Measurements from ENCODE around the gene CDC34.

Gene CDC34

GRCh38 chr19:535017-535835 lies 3.7 kb downstream of the CDC34 start:
- Histone ChIP-seq H3K4me1 (ENCODE audit: control insufficient read depth in 2 of 2, insufficient read depth in 2 of 2, low read length in 2 of 2) (peaks cover 19 to 21% of the 10 kb centered on the region in 2 donors), H3K27me3 (ENCODE audit: control insufficient read depth in 2 of 2, insufficient read depth in 2 of 2, low read length in 2 of 2) (no peaks in the 10 kb centered on the region), H3K4me3 (ENCODE audit: low read length in 2 of 2) (no peak overlapping the region), H3K27ac (ENCODE audit: low read depth in 2 of 2, low read length in 2 of 2) (no peak overlapping the region), H3K9ac (ENCODE audit: low read depth in 1 of 2, low read length in 2 of 2) (no peak overlapping the region), H3K36me3 (ENCODE audit: control insufficient read depth in 2 of 2, insufficient read depth in 2 of 2, low read length in 2 of 2) (peaks cover 20% of the 10 kb centered on the region in 2 donors), H3K9me3 (ENCODE audit: control insufficient read depth in 2 of 2, low read length in 2 of 2) (no peaks in the 10 kb centered on the region)

GRCh38 chr19:536031-536880 lies 4.7 kb downstream of the CDC34 start:
- Histone ChIP-seq H3K4me3 (ENCODE audit: low read length in 2 of 2) (no peak overlapping the region), H3K27me3 (ENCODE audit: control insufficient read depth in 2 of 2, insufficient read depth in 2 of 2, low read length in 2 of 2) (no peaks in the 10 kb centered on the region), H3K27ac (ENCODE audit: low read depth in 2 of 2, low read length in 2 of 2) (no peak overlapping the region), H3K9ac (ENCODE audit: low read depth in 1 of 2, low read length in 2 of 2) (no peak overlapping the region), H3K36me3 (ENCODE audit: control insufficient read depth in 2 of 2, insufficient read depth in 2 of 2, low read length in 2 of 2) (peaks cover 20% of the 10 kb centered on the region in 2 donors), H3K9me3 (ENCODE audit: control insufficient read depth in 2 of 2, low read length in 2 of 2) (no peaks in the 10 kb centered on the region), H3K4me1 (ENCODE audit: control insufficient read depth in 2 of 2, insufficient read depth in 2 of 2, low read length in 2 of 2) (peaks cover 16 to 18% of the 10 kb centered on the region in 2 donors)

- Histone ChIP-seq H3K4me1 (ENCODE audit: control insufficient read depth in 2 of 2, insufficient read depth in 2 of 2, low read length in 2 of 2) (peaks cover 16 to 18% of the 10 kb centered on the region in 2 donors), H3K9ac (ENCODE audit: low read depth in 1 of 2, low read length in 2 of 2) (no peak overlapping the region), H3K9me3 (ENCODE audit: control insufficient read depth in 2 of 2, low read length in 2 of 2) (no peaks in the 10 kb centered on the region), H3K27me3 (ENCODE audit: control insufficient read depth in 2 of 2, insufficient read depth in 2 of 2, low read length in 2 of 2) (no peaks in the 10 kb centered on the region), H3K4me3 (ENCODE audit: low read length in 2 of 2) (no peak overlapping the region), H3K27ac (ENCODE audit: low read depth in 2 of 2, low read length in 2 of 2) (no peak overlapping the region), H3K36me3 (ENCODE audit: control insufficient read depth in 2 of 2, insufficient read depth in 2 of 2, low read length in 2 of 2) (peaks cover 20 to 25% of the 10 kb centered on the region in 2 donors)
These were observed 5.4 kb downstream of the CDC34 start for GRCh38 chr19:536881-537404.

- Histone ChIP-seq H3K9ac (ENCODE audit: low read depth in 1 of 2, low read length in 2 of 2) (no peak overlapping the region), H3K36me3 (ENCODE audit: control insufficient read depth in 2 of 2, insufficient read depth in 2 of 2, low read length in 2 of 2) (peaks cover 20 to 28% of the 10 kb centered on the region in 2 donors), H3K27ac (ENCODE audit: low read depth in 2 of 2, low read length in 2 of 2) (no peak overlapping the region)
These were observed 7.3 kb downstream of the CDC34 start for GRCh38 chr19:538641-539428.

GRCh38 chr19:539429-540030 lies 8.0 kb downstream of the CDC34 start:
- no peak overlapping the region for H3K9ac ChIP-seq (ENCODE audit: low read depth in 1 of 2, low read length in 2 of 2)
- H3K36me3 ChIP-seq (ENCODE audit: control insufficient read depth in 2 of 2, insufficient read depth in 2 of 2, low read length in 2 of 2), result peaks cover 20 to 28% of the 10 kb centered on the region in 2 donors
- H3K4me1 ChIP-seq (ENCODE audit: control insufficient read depth in 2 of 2, insufficient read depth in 2 of 2, low read length in 2 of 2), result peaks cover 3% of the 10 kb centered on the region in 2 donors
- no peak overlapping the region for H3K4me3 ChIP-seq (ENCODE audit: low read length in 2 of 2)
- no peaks in the 10 kb centered on the region for H3K27me3 ChIP-seq (ENCODE audit: control insufficient read depth in 2 of 2, insufficient read depth in 2 of 2, low read length in 2 of 2)
- H3K27ac ChIP-seq (ENCODE audit: low read depth in 2 of 2, low read length in 2 of 2), result no peak overlapping the region
- H3K9me3 ChIP-seq (ENCODE audit: control insufficient read depth in 2 of 2, low read length in 2 of 2), result no peaks in the 10 kb centered on the region

More at GRCh38 chr19:538641-539428, 7.3 kb downstream of the CDC34 start:
- Histone ChIP-seq H3K9me3 (ENCODE audit: control insufficient read depth in 2 of 2, low read length in 2 of 2) (no peaks in the 10 kb centered on the region), H3K27me3 (ENCODE audit: control insufficient read depth in 2 of 2, insufficient read depth in 2 of 2, low read length in 2 of 2) (no peaks in the 10 kb centered on the region), H3K4me3 (ENCODE audit: low read length in 2 of 2) (no peak overlapping the region), H3K4me1 (ENCODE audit: control insufficient read depth in 2 of 2, insufficient read depth in 2 of 2, low read length in 2 of 2) (peaks cover 6% of the 10 kb centered on the region in 2 donors)

- Histone ChIP-seq H3K9ac (ENCODE audit: low read depth in 1 of 2, low read length in 2 of 2) (no peak overlapping the region), H3K4me3 (ENCODE audit: low read length in 2 of 2) (no peak overlapping the region), H3K4me1 (ENCODE audit: control insufficient read depth in 2 of 2, insufficient read depth in 2 of 2, low read length in 2 of 2) (no peaks in the 10 kb centered on the region), H3K36me3 (ENCODE audit: control insufficient read depth in 2 of 2, insufficient read depth in 2 of 2, low read length in 2 of 2) (peaks cover 15 to 27% of the 10 kb centered on the region in 2 donors), H3K27me3 (ENCODE audit: control insufficient read depth in 2 of 2, insufficient read depth in 2 of 2, low read length in 2 of 2) (peaks cover 0 to 4% of the 10 kb centered on the region in 2 donors), H3K27ac (ENCODE audit: low read depth in 2 of 2, low read length in 2 of 2) (no peak overlapping the region), H3K9me3 (ENCODE audit: control insufficient read depth in 2 of 2, low read length in 2 of 2) (no peaks in the 10 kb centered on the region)
These were observed 9.5 kb downstream of the CDC34 start for GRCh38 chr19:540867-541637.

GRCh38 chr19:541699-542098 lies 10.1 kb downstream of the CDC34 start:
- no peaks in the 10 kb centered on the region for H3K9me3 ChIP-seq (ENCODE audit: control insufficient read depth in 2 of 2, low read length in 2 of 2)
- H3K4me3 ChIP-seq (ENCODE audit: low read length in 2 of 2), result no peak overlapping the region
- peaks cover 8 to 20% of the 10 kb centered on the region in 2 donors for H3K36me3 ChIP-seq (ENCODE audit: control insufficient read depth in 2 of 2, insufficient read depth in 2 of 2, low read length in 2 of 2)
- H3K9ac ChIP-seq (ENCODE audit: low read depth in 1 of 2, low read length in 2 of 2), result no peak overlapping the region
- peaks cover 0 to 4% of the 10 kb centered on the region in 2 donors for H3K27me3 ChIP-seq (ENCODE audit: control insufficient read depth in 2 of 2, insufficient read depth in 2 of 2, low read length in 2 of 2)
- no peaks in the 10 kb centered on the region for H3K4me1 ChIP-seq (ENCODE audit: control insufficient read depth in 2 of 2, insufficient read depth in 2 of 2, low read length in 2 of 2)
- no peak overlapping the region for H3K27ac ChIP-seq (ENCODE audit: low read depth in 2 of 2, low read length in 2 of 2)

GRCh38 chr19:542173-542866 lies 10.8 kb downstream of the CDC34 start:
- no peak overlapping the region for H3K27ac ChIP-seq (ENCODE audit: low read depth in 2 of 2, low read length in 2 of 2)
- H3K9ac ChIP-seq (ENCODE audit: low read depth in 1 of 2, low read length in 2 of 2), result no peak overlapping the region
- H3K4me3 ChIP-seq (ENCODE audit: low read length in 2 of 2), result no peak overlapping the region
- peaks cover 0 to 4% of the 10 kb centered on the region in 2 donors for H3K27me3 ChIP-seq (ENCODE audit: control insufficient read depth in 2 of 2, insufficient read depth in 2 of 2, low read length in 2 of 2)
- H3K36me3 ChIP-seq (ENCODE audit: control insufficient read depth in 2 of 2, insufficient read depth in 2 of 2, low read length in 2 of 2), result peaks cover 4 to 19% of the 10 kb centered on the region in 2 donors
- no peaks in the 10 kb centered on the region for H3K4me1 ChIP-seq (ENCODE audit: control insufficient read depth in 2 of 2, insufficient read depth in 2 of 2, low read length in 2 of 2)
- no peaks in the 10 kb centered on the region for H3K9me3 ChIP-seq (ENCODE audit: control insufficient read depth in 2 of 2, low read length in 2 of 2)

Measured in mucosa of rectum (tissue), 2 donors.